Uterus (tissue), 4 donors: ENCODE measurements around the gene YPEL2. TPM values are rescaled to one million over a fixed set of nuclear protein-coding genes. Genes with fewer than 3 reads are reported as not detected.

Experiments
- DNase-seq, 2 donors: peaks; one replicate each; pipeline ENCODE4 v3.0.0-alpha.2; 2019 to 2020
- H3K27ac ChIP-seq, 2 donors: fragments of 200-600 bp; sonication (generic); 1 replicate in 1 of 2; 2 replicates in 1 of 2; pipeline ENCODE4 v1.5.1; 2016 to 2018
- H3K27me3 ChIP-seq, 2 donors: fragments of 200-600 bp; sonication (generic); one replicate each; pipeline ENCODE4 v1.5.1; 2018 to 2019; ENCODE audit warnings: control low read depth in 1 of 2
- H3K36me3 ChIP-seq, 2 donors: fragments of 200-600 bp; sonication (generic); one replicate each; pipeline ENCODE4 v1.5.1; 2019; ENCODE audit warnings: control low read depth in 1 of 2
- H3K4me1 ChIP-seq, 2 donors: fragments of 200-600 bp; sonication (generic); one replicate each; pipeline ENCODE4 v1.5.1; 2018 to 2019; ENCODE audit warnings: control low read depth in 1 of 2
- H3K4me3 ChIP-seq, 2 donors: fragments of 200-600 bp; sonication (generic); 1 replicate in 1 of 2; 2 replicates in 1 of 2; pipeline ENCODE4 v1.5.1; 2018 to 2019; ENCODE audit warnings: mild to moderate bottlenecking in 1 of 2
- H3K9me3 ChIP-seq, 2 donors: fragments of 200-600 bp; sonication (generic); one replicate each; pipeline ENCODE4 v1.5.1; 2019; ENCODE audit warnings: control low read depth in 1 of 2
- POLR2A ChIP-seq, 2 donors: fragments of 450-650 bp; IDR thresholded peaks; one replicate each; pipeline ENCODE4 v1.6.1; 2016; ENCODE audit warnings: antibody characterized with exemption in 2 of 2, mild to moderate bottlenecking in 1 of 2, moderate library complexity in 1 of 2
- intact Hi-C: fragments of 100-400 bp; cut with DNase I; formaldehyde crosslinking; loops from one replicate; pipeline ENCODE4 v1.15.1; 2023; ENCODE audit warnings: low total_unique reads
- total RNA-seq, 4 donors: library from RNA; depleted of rRNA in 3 of 4; stranded (reverse); fragments of >200 nt in 3 of 4; gene quantifications; one replicate each; pipeline versions ENCODE4 v1.1.0 to v1.2.4, GENCODE V29; 2014 to 2023
- TF ChIP-seq, protein P1 (sequence below), 4 experiments: fragments of 200-600 bp in 2 of 4; fragments of 450-650 bp in 2 of 4; sonication (generic) in 2 of 4; IDR thresholded peaks; one replicate each; pipeline ENCODE4 v1.5.1; 2016 to 2019; ENCODE audit warnings: antibody characterized with exemption in 4 of 4, mild to moderate bottlenecking in 2 of 4, moderate library complexity in 1 of 4
- donor health status: DM: yes; HTN: yes; CAD: no.

YPEL2 gene
- total RNA-seq, 4 donors from 2014 or later, result 21.2 to 91.7 (median 25.0) TPM

DNA sequence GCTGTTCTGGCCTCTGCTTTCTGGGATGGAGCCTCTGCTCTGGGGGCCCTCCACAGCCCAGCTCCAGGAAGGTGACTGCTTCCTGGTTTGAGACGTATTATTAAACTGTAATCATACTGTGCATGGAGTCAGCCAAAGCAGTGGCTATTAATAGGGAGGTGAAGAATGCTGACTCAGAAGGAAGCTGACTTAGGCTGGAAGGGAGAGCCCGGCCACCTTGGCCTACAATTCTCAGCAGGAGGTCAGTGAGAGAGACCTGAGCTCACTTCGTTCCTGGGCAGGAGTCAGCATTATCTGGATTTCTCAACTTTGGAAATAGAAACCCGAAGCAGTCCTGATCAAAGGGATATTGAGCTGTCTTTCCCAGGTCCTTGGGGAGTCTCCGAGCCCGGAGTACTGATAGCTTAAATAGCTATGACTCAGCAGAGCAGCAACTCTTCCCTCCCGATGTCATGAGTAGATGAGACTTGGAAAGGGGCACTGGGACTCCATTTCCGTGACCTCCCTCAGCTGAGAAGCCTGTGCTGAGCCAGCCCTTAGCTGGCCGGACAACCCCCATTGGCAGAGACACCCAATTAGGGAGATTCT, 91.8 kb downstream of the YPEL2 start:
- H3K36me3 ChIP-seq, result no peaks in the 10 kb centered on the region
- H3K4me3 ChIP-seq, result no peak overlapping the region
- peak overlapping the region; percentile 86 to 94 for H3K27ac ChIP-seq
- H3K9me3 ChIP-seq, result no peaks in the 10 kb centered on the region
- H3K27me3 ChIP-seq, result no peaks in the 10 kb centered on the region
- TF ChIP-seq, protein P1, sequence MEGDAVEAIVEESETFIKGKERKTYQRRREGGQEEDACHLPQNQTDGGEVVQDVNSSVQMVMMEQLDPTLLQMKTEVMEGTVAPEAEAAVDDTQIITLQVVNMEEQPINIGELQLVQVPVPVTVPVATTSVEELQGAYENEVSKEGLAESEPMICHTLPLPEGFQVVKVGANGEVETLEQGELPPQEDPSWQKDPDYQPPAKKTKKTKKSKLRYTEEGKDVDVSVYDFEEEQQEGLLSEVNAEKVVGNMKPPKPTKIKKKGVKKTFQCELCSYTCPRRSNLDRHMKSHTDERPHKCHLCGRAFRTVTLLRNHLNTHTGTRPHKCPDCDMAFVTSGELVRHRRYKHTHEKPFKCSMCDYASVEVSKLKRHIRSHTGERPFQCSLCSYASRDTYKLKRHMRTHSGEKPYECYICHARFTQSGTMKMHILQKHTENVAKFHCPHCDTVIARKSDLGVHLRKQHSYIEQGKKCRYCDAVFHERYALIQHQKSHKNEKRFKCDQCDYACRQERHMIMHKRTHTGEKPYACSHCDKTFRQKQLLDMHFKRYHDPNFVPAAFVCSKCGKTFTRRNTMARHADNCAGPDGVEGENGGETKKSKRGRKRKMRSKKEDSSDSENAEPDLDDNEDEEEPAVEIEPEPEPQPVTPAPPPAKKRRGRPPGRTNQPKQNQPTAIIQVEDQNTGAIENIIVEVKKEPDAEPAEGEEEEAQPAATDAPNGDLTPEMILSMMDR (IDR thresholded peaks at IDR 0.05), result no peak
- no peak for TF ChIP-seq POLR2A (IDR thresholded peaks at IDR 0.05)
- peak; percentile 63 to 64 for DNase-seq
- intact Hi-C loops, result no loop called here
- peaks cover 16 to 21% of the 10 kb centered on the region in 2 donors for H3K4me1 ChIP-seq

DNA sequence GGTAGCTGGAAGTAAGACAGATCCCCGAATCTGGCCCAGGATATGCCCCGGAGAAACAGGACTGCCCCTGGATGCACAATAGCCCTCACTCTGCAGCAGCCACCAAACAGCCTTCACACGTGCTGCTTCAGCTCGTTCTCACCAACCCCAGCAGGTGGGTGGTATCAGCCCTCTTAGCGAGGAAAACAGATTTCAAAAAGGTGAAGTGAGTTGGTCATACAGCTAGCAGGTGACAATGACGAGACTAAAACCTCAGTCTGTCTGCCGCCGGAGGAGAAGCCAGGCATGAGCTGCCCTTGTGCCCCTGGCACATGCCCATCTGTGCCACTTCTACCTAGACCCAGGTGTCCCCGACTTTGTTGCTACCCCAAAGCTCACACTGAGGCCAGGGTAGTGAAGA, 92.4 kb downstream of the YPEL2 start:
- Histone ChIP-seq H3K27ac (peak overlapping the region; percentile 86 to 94), H3K4me3 (no peak overlapping the region), H3K9me3 (no peaks in the 10 kb centered on the region), H3K36me3 (no peaks in the 10 kb centered on the region), H3K4me1 (peaks cover 21 to 22% of the 10 kb centered on the region in 2 donors), H3K27me3 (no peaks in the 10 kb centered on the region)
- no peak for DNase-seq
- TF ChIP-seq, protein P1 (IDR thresholded peaks at IDR 0.05), result no peak
- no peak for TF ChIP-seq POLR2A (IDR thresholded peaks at IDR 0.05)
- intact Hi-C loops, result no loop called here

DNA sequence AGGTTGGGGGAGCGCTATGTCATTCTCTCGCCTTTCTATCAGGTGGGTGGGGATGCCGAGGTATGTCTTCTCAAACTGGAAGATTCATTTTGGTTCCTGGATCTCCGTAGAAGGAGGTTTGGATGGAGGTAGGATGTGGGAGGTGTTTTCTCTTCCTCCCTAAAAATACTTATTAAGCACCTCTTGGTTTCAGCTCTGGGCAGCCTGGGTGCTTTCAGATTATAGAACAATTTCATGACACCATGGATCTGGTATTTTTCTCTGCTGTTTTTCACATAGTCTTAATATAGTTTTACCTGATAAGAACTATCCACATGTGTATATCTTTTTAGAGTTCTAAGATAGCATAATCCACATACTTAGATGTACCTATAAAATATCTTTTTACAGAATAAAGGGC, 92.9 kb downstream of the YPEL2 start:
- Histone ChIP-seq H3K27me3 (no peaks in the 10 kb centered on the region), H3K36me3 (no peaks in the 10 kb centered on the region), H3K9me3 (no peaks in the 10 kb centered on the region), H3K27ac (peak overlapping the region; percentile 86 to 94), H3K4me1 (peaks cover 21 to 22% of the 10 kb centered on the region in 2 donors), H3K4me3 (no peak overlapping the region)
- no peak for DNase-seq
- TF ChIP-seq, protein P1 (IDR thresholded peaks at IDR 0.05), result no peak
- TF ChIP-seq POLR2A (IDR thresholded peaks at IDR 0.05), result no peak
- intact Hi-C loops, result no loop called here

DNA sequence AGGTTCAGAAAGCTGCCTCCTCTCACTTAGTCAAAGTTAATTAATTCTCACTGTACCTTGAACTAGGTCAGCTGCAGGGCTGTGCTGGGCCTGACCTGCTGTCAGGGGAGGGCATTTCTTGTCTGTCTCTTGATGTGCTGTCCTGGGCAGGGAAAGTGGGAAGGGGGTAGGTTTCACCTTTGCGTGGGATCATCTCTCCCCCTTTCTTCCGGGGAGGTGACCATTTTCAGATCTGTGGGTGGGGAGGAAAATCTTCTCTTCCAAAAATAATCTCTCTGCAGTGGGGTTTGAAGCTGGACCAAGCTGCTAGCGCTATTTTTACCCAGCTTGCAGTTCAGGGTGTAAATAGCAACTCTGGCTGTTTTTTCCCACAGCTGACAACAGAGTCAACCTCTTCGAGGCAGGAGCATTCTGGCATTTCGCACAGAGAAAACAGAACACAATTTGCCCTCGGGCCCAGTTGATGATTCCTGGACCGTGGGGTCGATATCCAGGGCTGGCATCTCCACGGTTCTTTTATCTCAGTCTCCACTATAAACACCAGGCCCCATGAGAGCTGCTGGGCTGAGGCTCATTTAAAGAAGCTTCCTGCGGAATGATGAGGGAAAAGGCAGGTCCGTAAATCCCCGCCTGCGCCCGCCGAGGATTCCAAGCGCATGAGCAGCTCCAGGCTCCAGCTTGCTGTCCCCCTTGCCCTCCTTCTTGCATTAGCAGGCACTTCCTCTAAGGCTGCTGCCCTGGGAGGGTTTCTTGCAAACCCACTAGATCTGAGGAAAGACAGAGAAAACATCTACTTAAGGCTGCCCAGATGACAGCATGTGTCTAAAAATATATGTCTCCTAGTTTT, 93.9 kb downstream of the YPEL2 start:
- no peaks in the 10 kb centered on the region for H3K27me3 ChIP-seq
- H3K9me3 ChIP-seq, result no peaks in the 10 kb centered on the region
- peak; percentile 56 to 76 for DNase-seq
- no peaks in the 10 kb centered on the region for H3K36me3 ChIP-seq
- intact Hi-C loops, result loop anchor here (5.0 kb wide), 1 partner anchor 93 kb away; the partner anchor contains the start of gene YPEL2
- TF ChIP-seq POLR2A (IDR thresholded peaks at IDR 0.05), result peak in 1 of 2 donors; percentile 19
- TF ChIP-seq, protein P1 (IDR thresholded peaks at IDR 0.05), result no peak
- peaks cover 21 to 22% of the 10 kb centered on the region in 2 donors for H3K4me1 ChIP-seq
- no peak overlapping the region for H3K4me3 ChIP-seq
- peak overlapping the region; percentile 86 to 94 for H3K27ac ChIP-seq

DNA sequence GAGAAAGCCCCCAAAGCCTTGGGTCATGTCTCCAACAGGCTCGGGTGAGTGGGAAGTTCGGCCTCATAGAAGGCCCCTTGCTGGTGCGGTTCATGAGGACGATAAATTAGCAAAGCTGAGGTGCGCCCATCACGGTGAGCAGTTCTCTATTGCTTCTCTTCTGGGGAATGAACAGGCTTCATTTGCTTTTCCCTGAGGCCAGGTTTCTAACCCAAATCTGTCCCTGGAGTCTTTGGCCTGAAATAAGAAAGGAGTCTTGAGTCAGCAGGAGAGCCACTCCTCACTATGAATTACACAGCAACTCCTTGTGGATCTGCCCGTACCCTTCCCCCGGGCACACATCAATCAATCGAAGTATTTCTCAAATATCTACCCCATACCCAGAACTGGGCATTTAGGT, 94.6 kb downstream of the YPEL2 start:
- DNase-seq, result no peak
- H3K27me3 ChIP-seq, result no peaks in the 10 kb centered on the region
- no peak overlapping the region for H3K4me3 ChIP-seq
- peak overlapping the region; percentile 86 to 94 for H3K27ac ChIP-seq
- peaks cover 21 to 22% of the 10 kb centered on the region in 2 donors for H3K4me1 ChIP-seq
- H3K9me3 ChIP-seq, result no peaks in the 10 kb centered on the region
- TF ChIP-seq, protein P1 (IDR thresholded peaks at IDR 0.05), result no peak
- TF ChIP-seq POLR2A (IDR thresholded peaks at IDR 0.05), result no peak
- no peaks in the 10 kb centered on the region for H3K36me3 ChIP-seq
- intact Hi-C loops, result loop anchor here (5.0 kb wide), 1 partner anchor 94 kb away; the partner anchor contains the start of gene YPEL2
